Naive thymus-derived CD4-positive, alpha-beta T cell (primary cell): ENCODE measurements around the gene NUDT12. TPM values are rescaled to one million over a fixed set of nuclear protein-coding genes. Genes with fewer than 3 reads are reported as not detected.

Experiments used
- ATAC-seq: fragments of 150-1000 bp; cut with Tn5 transposase; 2 replicates; pipeline ENCODE4 v1.10.0; 2021; ENCODE audit warnings: mild to moderate bottlenecking, moderate library complexity
- CTCF ChIA-PET: fragments of 350-600 bp; sonication (Branson Sonifier 250); formaldehyde crosslinking; loops from one replicate; lab custom pipeline; 2021; ENCODE audit warnings: antibody characterized with exemption; lab: Charles Lee
- POLR2A ChIA-PET: fragments of 350-600 bp; sonication (Branson Sonifier 250); formaldehyde crosslinking; loops from one replicate; lab custom pipeline; 2021; ENCODE audit warnings: antibody characterized with exemption, inconsistent platforms; lab: Charles Lee
- DNase-seq, 9 donors: peaks; one replicate each; pipeline versions ENCODE4 v3.0.0 to v3.0.0-alpha.2; 2020 to 2022; ENCODE audit warnings: mixed read lengths in 1 of 9
- H3K27ac ChIP-seq: one replicate; pipeline ENCODE4 v1.7.0; 2013; ENCODE audit warnings: mild to moderate bottlenecking, low read depth, low read length, moderate library complexity
- H3K27me3 ChIP-seq, 2 donors: one replicate each; pipeline ENCODE4 v1.7.0; 2013; ENCODE audit warnings: low read length in 2 of 2, mild to moderate bottlenecking in 2 of 2, moderate library complexity in 2 of 2; ENCODE audit not compliant: control insufficient read depth in 2 of 2, insufficient read depth in 2 of 2
- H3K36me3 ChIP-seq, 3 experiments: 1 replicate in 2 of 3; 2 replicates in 1 of 3; pipeline ENCODE4 v1.7.0; 2013; ENCODE audit warnings: low read length in 3 of 3, mild to moderate bottlenecking in 3 of 3, moderate library complexity in 1 of 3; ENCODE audit not compliant: insufficient read depth in 3 of 3, control insufficient read depth in 2 of 3
- H3K4me1 ChIP-seq, 2 donors: one replicate each; pipeline ENCODE4 v1.7.0; 2013; ENCODE audit warnings: low read length in 2 of 2, mild to moderate bottlenecking in 2 of 2, moderate library complexity in 1 of 2; ENCODE audit not compliant: control insufficient read depth in 2 of 2, insufficient read depth in 2 of 2
- H3K4me3 ChIP-seq: 2 replicates; pipeline ENCODE4 v1.7.0; 2013; ENCODE audit warnings: mild to moderate bottlenecking, low read length
- H3K9me3 ChIP-seq, 3 experiments: 1 replicate in 2 of 3; 2 replicates in 1 of 3; pipeline ENCODE4 v1.7.0; 2013; ENCODE audit warnings: low read length in 3 of 3; ENCODE audit not compliant: control insufficient read depth in 2 of 3
- H3K27ac Mint-ChIP-seq, 9 donors: one replicate each; pipeline ENCODE4 v1.8.0; 2020 to 2022; ENCODE audit warnings: mixed read lengths in 9 of 9, mild to moderate bottlenecking in 8 of 9, moderate library complexity in 5 of 9, inconsistent platforms in 2 of 9
- H3K27me3 Mint-ChIP-seq, 5 donors: one replicate each; pipeline ENCODE4 v1.8.0; 2021 to 2022; ENCODE audit warnings: mixed read lengths in 5 of 5, mild to moderate bottlenecking in 1 of 5
- H3K36me3 Mint-ChIP-seq, 5 donors: one replicate each; pipeline ENCODE4 v1.8.0; 2020 to 2022; ENCODE audit warnings: mixed read lengths in 5 of 5, mild to moderate bottlenecking in 3 of 5, inconsistent platforms in 1 of 5
- H3K4me1 Mint-ChIP-seq, 7 donors: one replicate each; pipeline ENCODE4 v1.8.0; 2020 to 2022; ENCODE audit warnings: mixed read lengths in 7 of 7, mild to moderate bottlenecking in 3 of 7, inconsistent platforms in 1 of 7
- H3K4me3 Mint-ChIP-seq, 10 donors: one replicate each; pipeline ENCODE4 v1.8.0; 2020 to 2022; ENCODE audit warnings: mild to moderate bottlenecking in 10 of 10, mixed read lengths in 10 of 10, moderate library complexity in 6 of 10, inconsistent platforms in 2 of 10
- H3K9me3 Mint-ChIP-seq, 11 donors: one replicate each; pipeline ENCODE4 v1.8.0; 2020 to 2022; ENCODE audit warnings: mixed read lengths in 11 of 11, mild to moderate bottlenecking in 4 of 11, inconsistent platforms in 1 of 11, moderate library complexity in 1 of 11
- intact Hi-C, 2 donors: fragments of 100-400 bp; cut with micrococcal nuclease; formaldehyde crosslinking; loops; one replicate each; pipeline ENCODE4 v1.15.1; 2023
- polyA plus RNA-seq, 2 donors: library from polyadenylated mRNA; unstranded; fragments of 300-500 nt; fragmentation: Illumina TruSeq; gene quantifications; one replicate each; pipeline ENCODE4 v1.2.3, GENCODE V29; 2021
- total RNA-seq, 6 experiments: library from RNA in 5 of 6; stranded (reverse) in 5 of 6; gene quantifications; 1 replicate in 5 of 6; 2 replicates in 1 of 6; pipeline ENCODE4 v1.2.3 and lab custom pipeline; 2021 to 2026

The NUDT12 gene
- total RNA-seq (1 to 10 TPM in 4 of 5 experiments, under 1 TPM in 1; 0.75 to 4.7 (median 1.7) TPM), polyA plus RNA-seq (1 to 10 TPM in 1 of 2 donors, under 1 TPM in 1; 0.92 to 1.2 TPM), total RNA-seq (lab: John Stamatoyannopoulos, UW) (3.1 reads per million, percentile 16 among the genes with 10 or more reads in this experiment)

DNA sequence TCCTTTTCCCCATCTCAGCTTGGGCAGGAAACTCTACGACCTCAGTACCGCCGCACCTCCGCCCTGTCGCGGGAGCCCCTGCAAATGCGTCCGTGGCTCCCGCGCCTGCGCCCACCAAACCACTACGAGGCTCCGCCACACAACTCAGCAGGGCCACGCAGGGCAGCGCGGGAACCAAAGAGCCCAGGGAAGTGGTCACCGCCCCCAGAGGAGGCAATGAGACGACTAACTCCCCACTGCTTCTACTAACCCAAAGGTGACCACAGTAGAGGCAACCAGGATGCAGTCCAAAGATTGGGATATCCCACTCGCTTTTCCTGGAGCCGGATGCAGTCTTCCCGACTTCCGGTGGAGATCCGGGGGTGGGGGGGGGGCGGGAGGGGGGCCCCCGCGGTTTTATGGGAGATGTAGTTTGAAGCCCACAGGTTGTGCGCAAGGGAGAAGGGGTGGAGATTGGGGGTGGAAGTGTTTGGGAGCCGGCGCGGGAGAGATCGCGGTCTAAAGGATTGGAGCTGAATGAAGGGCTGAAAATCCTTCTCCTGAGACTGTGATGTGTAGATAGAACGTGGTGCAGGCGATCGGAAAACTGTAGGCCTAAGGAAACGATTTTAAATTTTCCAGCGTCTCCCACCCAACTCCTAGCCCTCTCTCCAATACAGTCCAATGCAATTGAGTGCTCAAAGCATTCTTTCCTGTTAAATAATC is at the start of gene NUDT12:
Gene NUDT12, minus strand, starts transcription at position 337 of the 705 bp plus-strand sequence. CDS start 2,541 bp downstream, outside the sequence.
- peak; percentile 78 for ATAC-seq
- CTCF ChIA-PET, result no interaction called here

GRCh38 chr5:103607346-103607745 is 44.8 kb upstream of the NUDT12 start:
- H3K4me1 ChIP-seq, result no peaks in the 10 kb centered on the region
- no peak for DNase-seq
- Mint-ChIP-seq H3K4me1 (no peaks in the 10 kb centered on the region), H3K4me3 (no peak overlapping the region), H3K27ac (no peak overlapping the region), H3K36me3 (no peaks in the 10 kb centered on the region), H3K27me3 (peaks cover 0 to 8% (median 6%) of the 10 kb centered on the region in 5 donors), H3K9me3 (peaks cover 0 to 4% (median 0%) of the 10 kb centered on the region in 11 donors)
- ChIA-PET CTCF (no interaction called here), POLR2A (no interaction called here)
- H3K27me3 ChIP-seq, result no peaks in the 10 kb centered on the region
- intact Hi-C loops, result no loop called here
- ATAC-seq, result no peak
- no peak overlapping the region for H3K4me3 ChIP-seq
- no peak overlapping the region for H3K27ac ChIP-seq
- H3K9me3 ChIP-seq, result no peaks in the 10 kb centered on the region
- H3K36me3 ChIP-seq, result no peaks in the 10 kb centered on the region

More for the DNA sequence above, at the start of gene NUDT12:
- Mint-ChIP-seq H3K27ac (peak within 1 kb of the TSS in 8 of 9 donors; percentile 72 to 93 (median 86)), H3K4me1 (peaks cover 9 to 40% (median 20%) of the 10 kb centered on the region in 7 donors), H3K9me3 (no peaks in the 10 kb centered on the region), H3K27me3 (peaks cover 0 to 5% (median 4%) of the 10 kb centered on the region in 5 donors), H3K36me3 (no peaks in the 10 kb centered on the region), H3K4me3 (peak within 1 kb of the TSS; percentile 88 to 98 (median 92))
- Histone ChIP-seq H3K4me3 (peak within 1 kb of the TSS; percentile 66), H3K27ac (peak within 1 kb of the TSS; percentile 65), H3K9me3 (no peaks in the 10 kb centered on the region), H3K4me1 (no peaks in the 10 kb centered on the region), H3K27me3 (no peaks in the 10 kb centered on the region), H3K36me3 (no peaks in the 10 kb centered on the region)
- intact Hi-C loops, result loop anchor here in 1 of 2 donors (1.0 kb wide), 2 partner anchors 304 to 442 kb away; partner anchors contain the start of genes GIN1, MACIR and PPIP5K2
- POLR2A ChIA-PET, result interaction anchor here (0.6 to 2.2 kb wide), 3 partner anchors 275 to 443 kb away, joined by 4 to 5 read pairs (median 4); partner anchors contain the start of genes GIN1, MACIR and PPIP5K2
- DNase-seq, result peak; percentile 8 to 57 (median 34)

GRCh38 chr5:103605277-103605676 is 42.7 kb upstream of the NUDT12 start:
- Mint-ChIP-seq H3K4me3 (no peak overlapping the region), H3K27me3 (no peaks in the 10 kb centered on the region), H3K36me3 (no peaks in the 10 kb centered on the region), H3K27ac (no peak overlapping the region), H3K9me3 (no peaks in the 10 kb centered on the region), H3K4me1 (no peaks in the 10 kb centered on the region)
- Histone ChIP-seq H3K27ac (no peak overlapping the region), H3K27me3 (no peaks in the 10 kb centered on the region), H3K4me1 (no peaks in the 10 kb centered on the region), H3K9me3 (no peaks in the 10 kb centered on the region), H3K36me3 (no peaks in the 10 kb centered on the region), H3K4me3 (no peak overlapping the region)
- DNase-seq, result no peak
- ChIA-PET POLR2A (no interaction called here), CTCF (no interaction called here)
- intact Hi-C loops, result no loop called here
- ATAC-seq, result no peak

DNA sequence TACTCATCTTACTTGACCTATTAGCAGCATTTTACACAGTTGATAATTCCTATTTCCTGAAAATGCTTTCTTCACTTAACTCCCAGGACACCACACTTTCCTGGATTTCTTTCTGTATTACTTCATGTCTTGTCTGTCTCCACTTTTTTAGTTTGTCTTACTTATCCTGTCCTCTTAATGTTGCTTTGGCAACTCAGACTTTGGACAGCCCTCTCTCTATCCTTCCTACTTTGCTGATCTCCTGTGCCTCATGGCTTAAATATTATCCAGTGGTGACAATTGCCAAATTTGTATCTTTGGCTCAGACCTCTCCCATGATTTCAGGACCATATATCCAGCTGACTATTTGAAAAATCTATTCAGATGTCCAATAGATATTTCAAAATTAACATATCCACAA is 39.8 kb upstream of the NUDT12 start:
- H3K27me3 Mint-ChIP-seq, result peaks cover 0 to 1% (median 0%) of the 10 kb centered on the region in 5 donors
- no peak overlapping the region for H3K4me3 Mint-ChIP-seq
- no peaks in the 10 kb centered on the region for H3K9me3 Mint-ChIP-seq
- Histone ChIP-seq H3K36me3 (no peaks in the 10 kb centered on the region), H3K27me3 (no peaks in the 10 kb centered on the region), H3K9me3 (no peaks in the 10 kb centered on the region), H3K4me3 (no peak overlapping the region), H3K27ac (no peak overlapping the region), H3K4me1 (no peaks in the 10 kb centered on the region)
- H3K27ac Mint-ChIP-seq, result no peak overlapping the region
- no peaks in the 10 kb centered on the region for H3K4me1 Mint-ChIP-seq
- no peak for DNase-seq
- CTCF ChIA-PET, result no interaction called here
- POLR2A ChIA-PET, result no interaction called here
- no peaks in the 10 kb centered on the region for H3K36me3 Mint-ChIP-seq
- intact Hi-C loops, result no loop called here
- ATAC-seq, result no peak

GRCh38 chr5:103601314-103601713 is 38.7 kb upstream of the NUDT12 start:
- no peaks in the 10 kb centered on the region for H3K4me1 ChIP-seq
- no peak for ATAC-seq
- H3K27me3 ChIP-seq, result no peaks in the 10 kb centered on the region
- H3K4me3 ChIP-seq, result no peak overlapping the region
- no peaks in the 10 kb centered on the region for H3K9me3 ChIP-seq
- no peaks in the 10 kb centered on the region for H3K36me3 Mint-ChIP-seq
- H3K4me1 Mint-ChIP-seq, result no peaks in the 10 kb centered on the region
- peaks cover 0 to 4% (median 0%) of the 10 kb centered on the region in 5 donors for H3K27me3 Mint-ChIP-seq
- H3K36me3 ChIP-seq, result no peaks in the 10 kb centered on the region
- ChIA-PET POLR2A (no interaction called here), CTCF (no interaction called here)
- H3K27ac Mint-ChIP-seq, result no peak overlapping the region
- H3K9me3 Mint-ChIP-seq, result no peaks in the 10 kb centered on the region
- H3K4me3 Mint-ChIP-seq, result no peak overlapping the region
- no peak overlapping the region for H3K27ac ChIP-seq
- no peak for DNase-seq
- intact Hi-C loops, result no loop called here

DNA sequence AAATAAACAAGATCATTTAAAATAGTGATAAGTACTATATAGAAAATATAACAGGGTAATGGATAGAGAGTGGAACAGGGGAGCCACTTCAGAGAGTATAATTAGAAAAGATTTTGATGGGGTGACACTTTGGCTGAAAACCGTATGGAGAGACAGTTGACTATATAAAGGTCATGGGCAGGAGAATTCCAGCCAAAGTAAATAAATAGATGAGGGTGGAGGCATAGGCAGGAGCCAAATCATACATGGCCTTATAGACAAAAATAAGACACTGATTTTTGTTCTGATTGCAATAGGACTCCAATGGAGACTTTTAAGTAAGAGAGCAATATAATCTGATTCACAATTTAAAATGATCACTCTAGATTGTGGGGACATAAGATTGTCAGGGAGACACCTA is 37.5 kb upstream of the NUDT12 start:
- no peaks in the 10 kb centered on the region for H3K36me3 Mint-ChIP-seq
- Histone ChIP-seq H3K9me3 (no peaks in the 10 kb centered on the region), H3K4me1 (no peaks in the 10 kb centered on the region), H3K27me3 (no peaks in the 10 kb centered on the region), H3K27ac (no peak overlapping the region), H3K4me3 (no peak overlapping the region), H3K36me3 (no peaks in the 10 kb centered on the region)
- H3K27ac Mint-ChIP-seq, result no peak overlapping the region
- H3K27me3 Mint-ChIP-seq, result peaks cover 0 to 16% (median 0%) of the 10 kb centered on the region in 5 donors
- POLR2A ChIA-PET, result no interaction called here
- CTCF ChIA-PET, result no interaction called here
- no peak for ATAC-seq
- H3K9me3 Mint-ChIP-seq, result peaks cover 0 to 3% (median 0%) of the 10 kb centered on the region in 11 donors
- intact Hi-C loops, result no loop called here
- DNase-seq, result no peak
- H3K4me3 Mint-ChIP-seq, result no peak overlapping the region
- H3K4me1 Mint-ChIP-seq, result no peaks in the 10 kb centered on the region
